ENCODE measurements around the gene TPP1.

The TPP1 gene

DNA sequence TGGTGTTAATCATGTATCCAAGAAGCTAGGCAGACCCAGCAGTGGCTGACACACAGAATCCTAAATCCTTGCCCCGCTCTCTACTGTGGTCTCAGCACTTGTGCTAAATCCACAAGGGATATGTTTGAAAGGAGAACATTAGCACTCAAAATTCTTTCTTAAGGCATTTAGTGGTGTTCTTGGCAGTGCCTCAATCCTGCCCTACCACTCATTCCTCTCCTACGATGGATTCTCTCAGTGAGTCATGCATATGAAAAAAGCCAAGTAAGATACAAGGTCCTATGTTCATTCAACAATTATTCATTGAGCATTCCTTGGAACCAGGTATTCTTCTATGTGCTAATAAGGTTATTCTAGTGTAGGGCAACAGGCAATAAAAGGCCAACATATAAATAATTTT, 47.0 kb downstream of the TPP1 start:
- ATAC-seq (ENCODE audit: low read depth) = peak; percentile 52; the same call in 2 of the 3 replicates
- H3K27ac ChIP-seq (ENCODE audit: poor library complexity, severe bottlenecking) = no peak overlapping the region
- no peak for TF ChIP-seq CTCF (IDR thresholded peaks at IDR 0.05; ENCODE audit: poor library complexity, severe bottlenecking)
- no peak overlapping the region for H3K4me3 ChIP-seq (ENCODE audit: severe bottlenecking)
- no peaks in the 10 kb centered on the region for H3K9me3 ChIP-seq (ENCODE audit: severe bottlenecking)
- no peaks in the 10 kb centered on the region for H3K4me1 ChIP-seq (ENCODE audit: insufficient read depth, poor library complexity, severe bottlenecking)
- no peaks in the 10 kb centered on the region for H3K27me3 ChIP-seq (ENCODE audit: insufficient read depth, poor library complexity, severe bottlenecking)
- no peak for DNase-seq (ENCODE audit: low spot score)
- no peaks in the 10 kb centered on the region for H3K36me3 ChIP-seq (ENCODE audit: low read depth)

- TF ChIP-seq CTCF (IDR thresholded peaks at IDR 0.05; ENCODE audit: poor library complexity, severe bottlenecking) = no peak
- DNase-seq (ENCODE audit: low spot score) = no peak
These were observed 47.7 kb downstream of the TPP1 start for GRCh38 chr11:6571434-6572008.

GRCh38 chr11:6570691-6571427, 48.4 kb downstream of the TPP1 start:
- no peak for TF ChIP-seq CTCF (IDR thresholded peaks at IDR 0.05; ENCODE audit: poor library complexity, severe bottlenecking)
- ATAC-seq (ENCODE audit: low read depth) (no peak), DNase-seq (ENCODE audit: low spot score) (no peak)
- H3K36me3 ChIP-seq (ENCODE audit: low read depth) = no peaks in the 10 kb centered on the region
- H3K9me3 ChIP-seq (ENCODE audit: severe bottlenecking) = no peaks in the 10 kb centered on the region
- no peak overlapping the region for H3K27ac ChIP-seq (ENCODE audit: poor library complexity, severe bottlenecking)
- no peak overlapping the region for H3K4me3 ChIP-seq (ENCODE audit: severe bottlenecking)
- H3K27me3 ChIP-seq (ENCODE audit: insufficient read depth, poor library complexity, severe bottlenecking) = no peaks in the 10 kb centered on the region
- H3K4me1 ChIP-seq (ENCODE audit: insufficient read depth, poor library complexity, severe bottlenecking) = no peaks in the 10 kb centered on the region

More at GRCh38 chr11:6571434-6572008, 47.7 kb downstream of the TPP1 start:
- Histone ChIP-seq H3K27ac (ENCODE audit: poor library complexity, severe bottlenecking) (no peak overlapping the region), H3K9me3 (ENCODE audit: severe bottlenecking) (no peaks in the 10 kb centered on the region), H3K36me3 (ENCODE audit: low read depth) (no peaks in the 10 kb centered on the region), H3K27me3 (ENCODE audit: insufficient read depth, poor library complexity, severe bottlenecking) (no peaks in the 10 kb centered on the region), H3K4me1 (ENCODE audit: insufficient read depth, poor library complexity, severe bottlenecking) (no peaks in the 10 kb centered on the region), H3K4me3 (ENCODE audit: severe bottlenecking) (no peak overlapping the region)
- no peak for ATAC-seq (ENCODE audit: low read depth)

GRCh38 chr11:6569706-6570105, 49.5 kb downstream of the TPP1 start:
- ATAC-seq (ENCODE audit: low read depth) = no peak
- H3K27me3 ChIP-seq (ENCODE audit: insufficient read depth, poor library complexity, severe bottlenecking) = no peaks in the 10 kb centered on the region
- H3K27ac ChIP-seq (ENCODE audit: poor library complexity, severe bottlenecking) = no peak overlapping the region
- no peaks in the 10 kb centered on the region for H3K4me1 ChIP-seq (ENCODE audit: insufficient read depth, poor library complexity, severe bottlenecking)
- no peak overlapping the region for H3K4me3 ChIP-seq (ENCODE audit: severe bottlenecking)
- H3K9me3 ChIP-seq (ENCODE audit: severe bottlenecking) = no peaks in the 10 kb centered on the region
- no peak for TF ChIP-seq CTCF (IDR thresholded peaks at IDR 0.05; ENCODE audit: poor library complexity, severe bottlenecking)
- H3K36me3 ChIP-seq (ENCODE audit: low read depth) = no peaks in the 10 kb centered on the region
- no peak for DNase-seq (ENCODE audit: low spot score)

Data from RWPE2 (cell line).